Gastrocnemius medialis (tissue), 4 donors: ENCODE measurements around the gene PTGDS. TPM values are rescaled to one million over a fixed set of nuclear protein-coding genes. Genes with fewer than 3 reads are reported as not detected.
"Not testable (repeated sequence)": the region's sequence is repeated elsewhere in the genome, so short reads cannot be mapped to it uniquely, and the experiment has no call there.

Experiments used
- ATAC-seq, 2 donors: fragments of 150-250 bp; one replicate each; pipeline ENCODE4 v1.9.1; 2016
- DNase-seq, 2 donors: peaks; one replicate each; pipeline ENCODE4 v3.0.0-alpha.2; 2019
- H3K27ac ChIP-seq, 4 donors: fragments of 200-600 bp; sonication (generic); 1 replicate in 1 of 4; 2 replicates in 3 of 4; pipeline ENCODE4 v1.5.1; 2016 to 2018; ENCODE audit warnings: mild to moderate bottlenecking in 2 of 4, moderate library complexity in 1 of 4
- H3K27me3 ChIP-seq, 3 donors: fragments of 200-600 bp; sonication (generic) in 2 of 3; 1 replicate in 1 of 3; 2 replicates in 2 of 3; pipeline versions ENCODE4 v1.5.1 to v1.6.0; 2016 to 2019; ENCODE audit warnings: mild to moderate bottlenecking in 1 of 3, moderate library complexity in 1 of 3
- H3K36me3 ChIP-seq, 2 donors: fragments of 200-600 bp; sonication (generic) in 1 of 2; one replicate each; pipeline ENCODE4 v1.5.1; 2017 to 2018
- H3K4me1 ChIP-seq, 2 donors: fragments of 200-600 bp; sonication (generic) in 1 of 2; one replicate each; pipeline ENCODE4 v1.5.1; 2016 to 2017; ENCODE audit warnings: mild to moderate bottlenecking in 2 of 2
- H3K4me3 ChIP-seq, 4 donors: fragments of 200-600 bp; sonication (generic) in 3 of 4; 1 replicate in 1 of 4; 2 replicates in 3 of 4; pipeline ENCODE4 v1.5.1; 2016 to 2019; ENCODE audit warnings: mild to moderate bottlenecking in 2 of 4
- H3K9me3 ChIP-seq, 3 donors: fragments of 200-600 bp; sonication (generic) in 2 of 3; 1 replicate in 1 of 3; 2 replicates in 2 of 3; pipeline ENCODE4 v1.5.1; 2016 to 2019
- CTCF ChIP-seq, 5 experiments: fragments of 450-650 bp in 3 of 5; fragments of 200-600 bp in 2 of 5; sonication (generic) in 2 of 5; IDR thresholded peaks in 4 of 5; conservative IDR thresholded peaks in 1 of 5; 1 replicate in 4 of 5; 2 replicates in 1 of 5; pipeline ENCODE4 v1.5.1; 2016 to 2019; ENCODE audit warnings: antibody characterized with exemption in 5 of 5, mild to moderate bottlenecking in 3 of 5, moderate library complexity in 3 of 5
- POLR2A ChIP-seq, 2 donors: fragments of 450-650 bp; IDR thresholded peaks; one replicate each; pipeline ENCODE4 v1.6.1; 2017; ENCODE audit warnings: antibody characterized with exemption in 2 of 2, mild to moderate bottlenecking in 2 of 2, moderate library complexity in 2 of 2
- in situ Hi-C, 4 donors: fragments of 200-750 bp; cut with MboI; loops; one replicate each; pipeline versions ENCODE4 v1.15.0 to v1.8.0; 2017; ENCODE audit warnings: low sequenced_read_pairs in 4 of 4
- intact Hi-C: fragments of 100-400 bp; cut with DNase I; formaldehyde crosslinking; loops from one replicate; pipeline ENCODE4 v1.15.1; 2023; ENCODE audit warnings: low total_unique reads
- total RNA-seq, 4 donors: library from RNA; depleted of rRNA; stranded (reverse); fragments of >200 nt; gene quantifications; one replicate each; pipeline versions ENCODE4 v1.1.0 to v1.2.3, GENCODE V29; 2016

PTGDS gene
- total RNA-seq, 4 donors from 2014 or later = 2.3 to 35.2 (median 27.0) TPM

- DNase-seq, H3K27me3 ChIP-seq, in situ Hi-C loops, H3K4me3 ChIP-seq, intact Hi-C loops, H3K36me3 ChIP-seq, H3K9me3 ChIP-seq, H3K27ac ChIP-seq, H3K4me1 ChIP-seq, ATAC-seq: not testable (repeated sequence)
- peak in 3 of 5 experiments; percentile 17 to 47 (median 23) for TF ChIP-seq CTCF (IDR thresholded peaks at IDR 0.05 in 4 of 5, conservative IDR thresholded peaks at IDR 0.05 in 1 of 5)
These were observed 27.0 kb downstream of the PTGDS start for GRCh38 chr9:137004285-137004684.

GRCh38 chr9:137006116-137007003 lies 29.1 kb downstream of the PTGDS start:
- H3K9me3 ChIP-seq = no peaks in the 10 kb centered on the region
- H3K36me3 ChIP-seq = peaks cover 0 to 12% of the 10 kb centered on the region in 2 donors
- no peaks in the 10 kb centered on the region for H3K4me1 ChIP-seq
- H3K27me3 ChIP-seq = no peaks in the 10 kb centered on the region
- H3K4me3 ChIP-seq = no peak overlapping the region
- TF ChIP-seq POLR2A (IDR thresholded peaks at IDR 0.05) (no peak), CTCF (IDR thresholded peaks at IDR 0.05 in 4 of 5, conservative IDR thresholded peaks at IDR 0.05 in 1 of 5) (no peak)
- DNase-seq (no peak), ATAC-seq (no peak)
- H3K27ac ChIP-seq = no peak overlapping the region
- in situ Hi-C loops (no loop called here), intact Hi-C loops (no loop called here)

- DNase-seq = no peak
- no peaks in the 10 kb centered on the region for H3K9me3 ChIP-seq
- in situ Hi-C loops = no loop called here
- H3K4me3 ChIP-seq = no peak overlapping the region
- ATAC-seq = no peak
- TF ChIP-seq POLR2A (IDR thresholded peaks at IDR 0.05) = no peak
- no peak for TF ChIP-seq CTCF (IDR thresholded peaks at IDR 0.05 in 4 of 5, conservative IDR thresholded peaks at IDR 0.05 in 1 of 5)
- H3K27ac ChIP-seq = no peak overlapping the region
- intact Hi-C loops = no loop called here
- H3K27me3 ChIP-seq = no peaks in the 10 kb centered on the region
- no peaks in the 10 kb centered on the region for H3K4me1 ChIP-seq
- peaks cover 0 to 19% of the 10 kb centered on the region in 2 donors for H3K36me3 ChIP-seq
These were observed 30.0 kb downstream of the PTGDS start for GRCh38 chr9:137007108-137007815.

GRCh38 chr9:137007816-137008270 lies 30.5 kb downstream of the PTGDS start:
- intact Hi-C loops (no loop called here), in situ Hi-C loops (no loop called here)
- H3K4me1 ChIP-seq = no peaks in the 10 kb centered on the region
- no peak for ATAC-seq
- no peak for TF ChIP-seq CTCF (IDR thresholded peaks at IDR 0.05 in 4 of 5, conservative IDR thresholded peaks at IDR 0.05 in 1 of 5)
- TF ChIP-seq POLR2A (IDR thresholded peaks at IDR 0.05) = no peak
- peaks cover 0 to 21% of the 10 kb centered on the region in 2 donors for H3K36me3 ChIP-seq
- no peak overlapping the region for H3K4me3 ChIP-seq
- H3K9me3 ChIP-seq = no peaks in the 10 kb centered on the region
- DNase-seq = no peak
- H3K27me3 ChIP-seq = no peaks in the 10 kb centered on the region
- no peak overlapping the region for H3K27ac ChIP-seq
